Measurements from ENCODE around the gene SORCS1.

SORCS1 gene

GRCh38 chr10:106780632-106781031 lies 383.9 kb downstream of the SORCS1 start:
- DNase-seq (ENCODE audit: extremely low read depth, low read depth): no peak
- TF ChIP-seq, protein P1, sequence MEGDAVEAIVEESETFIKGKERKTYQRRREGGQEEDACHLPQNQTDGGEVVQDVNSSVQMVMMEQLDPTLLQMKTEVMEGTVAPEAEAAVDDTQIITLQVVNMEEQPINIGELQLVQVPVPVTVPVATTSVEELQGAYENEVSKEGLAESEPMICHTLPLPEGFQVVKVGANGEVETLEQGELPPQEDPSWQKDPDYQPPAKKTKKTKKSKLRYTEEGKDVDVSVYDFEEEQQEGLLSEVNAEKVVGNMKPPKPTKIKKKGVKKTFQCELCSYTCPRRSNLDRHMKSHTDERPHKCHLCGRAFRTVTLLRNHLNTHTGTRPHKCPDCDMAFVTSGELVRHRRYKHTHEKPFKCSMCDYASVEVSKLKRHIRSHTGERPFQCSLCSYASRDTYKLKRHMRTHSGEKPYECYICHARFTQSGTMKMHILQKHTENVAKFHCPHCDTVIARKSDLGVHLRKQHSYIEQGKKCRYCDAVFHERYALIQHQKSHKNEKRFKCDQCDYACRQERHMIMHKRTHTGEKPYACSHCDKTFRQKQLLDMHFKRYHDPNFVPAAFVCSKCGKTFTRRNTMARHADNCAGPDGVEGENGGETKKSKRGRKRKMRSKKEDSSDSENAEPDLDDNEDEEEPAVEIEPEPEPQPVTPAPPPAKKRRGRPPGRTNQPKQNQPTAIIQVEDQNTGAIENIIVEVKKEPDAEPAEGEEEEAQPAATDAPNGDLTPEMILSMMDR (IDR thresholded peaks at IDR 0.05; ENCODE audit: low read depth, low read length, missing control alignments): no peak

GRCh38 chr10:106777841-106778240 lies 386.7 kb downstream of the SORCS1 start:
- no peak for DNase-seq (ENCODE audit: extremely low read depth, low read depth)

More at GRCh38 chr10:106780632-106781031, 383.9 kb downstream of the SORCS1 start:
- H3K4me3 ChIP-seq (replicated peaks; ENCODE audit: low read depth, low read length): no peak overlapping the region

DNA sequence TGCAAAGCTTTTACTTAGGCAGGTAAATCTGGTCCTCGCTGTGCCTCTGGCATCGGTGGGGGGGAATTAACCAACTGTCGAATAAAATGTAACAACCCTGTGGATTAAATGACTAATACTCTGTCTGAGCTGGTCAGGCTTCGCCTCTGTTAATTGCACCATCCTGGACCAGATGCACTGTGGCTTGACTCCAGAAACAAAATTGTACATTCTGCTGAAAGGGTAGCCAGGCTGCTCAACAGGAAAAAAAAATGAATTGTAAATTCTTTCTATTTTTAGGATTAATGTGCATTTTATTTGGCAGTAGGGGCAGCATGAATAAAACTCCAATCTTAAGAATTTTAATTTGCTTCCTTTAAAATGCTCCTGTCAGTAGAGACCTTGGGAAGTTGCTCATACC lies 389.4 kb downstream of the SORCS1 start:
- no peak for DNase-seq (ENCODE audit: extremely low read depth, low read depth)
- TF ChIP-seq, protein P1 (IDR thresholded peaks at IDR 0.05; ENCODE audit: low read depth, low read length, missing control alignments): no peak
- H3K4me3 ChIP-seq (replicated peaks; ENCODE audit: low read depth, low read length): no peak overlapping the region

More at GRCh38 chr10:106777841-106778240, 386.7 kb downstream of the SORCS1 start:
- TF ChIP-seq, protein P1 (IDR thresholded peaks at IDR 0.05; ENCODE audit: low read depth, low read length, missing control alignments): no peak
- H3K4me3 ChIP-seq (replicated peaks; ENCODE audit: low read depth, low read length): no peak overlapping the region

- TF ChIP-seq, protein P1 (IDR thresholded peaks at IDR 0.05; ENCODE audit: low read depth, low read length, missing control alignments): no peak
- no peak for DNase-seq (ENCODE audit: extremely low read depth, low read depth)
- H3K4me3 ChIP-seq (replicated peaks; ENCODE audit: low read depth, low read length): no peak overlapping the region
These were observed 391.5 kb downstream of the SORCS1 start for GRCh38 chr10:106772957-106773356.

DNA sequence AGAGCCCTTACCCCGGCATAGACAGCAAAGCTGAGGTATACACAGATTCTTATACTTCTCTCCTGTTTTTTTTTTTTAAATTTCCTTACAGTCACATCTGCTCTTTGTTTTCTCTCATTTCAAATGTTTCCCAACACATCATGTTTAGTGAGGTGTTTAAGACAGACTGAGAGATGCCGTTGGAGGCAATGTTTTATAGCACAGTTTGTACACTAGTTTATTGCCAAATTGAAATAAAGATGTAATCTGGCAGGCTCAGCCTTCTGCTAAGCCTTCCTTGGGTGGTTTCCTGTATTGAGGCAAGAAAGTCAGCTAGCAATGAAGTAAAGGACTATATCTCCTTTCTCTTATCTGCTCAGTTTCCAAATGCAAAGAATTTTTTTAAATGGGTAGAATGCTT lies 393.4 kb downstream of the SORCS1 start:
- DNase-seq (ENCODE audit: extremely low read depth, low read depth): no peak
- TF ChIP-seq, protein P1 (IDR thresholded peaks at IDR 0.05; ENCODE audit: low read depth, low read length, missing control alignments): no peak
- H3K4me3 ChIP-seq (replicated peaks; ENCODE audit: low read depth, low read length): no peak overlapping the region

DNA sequence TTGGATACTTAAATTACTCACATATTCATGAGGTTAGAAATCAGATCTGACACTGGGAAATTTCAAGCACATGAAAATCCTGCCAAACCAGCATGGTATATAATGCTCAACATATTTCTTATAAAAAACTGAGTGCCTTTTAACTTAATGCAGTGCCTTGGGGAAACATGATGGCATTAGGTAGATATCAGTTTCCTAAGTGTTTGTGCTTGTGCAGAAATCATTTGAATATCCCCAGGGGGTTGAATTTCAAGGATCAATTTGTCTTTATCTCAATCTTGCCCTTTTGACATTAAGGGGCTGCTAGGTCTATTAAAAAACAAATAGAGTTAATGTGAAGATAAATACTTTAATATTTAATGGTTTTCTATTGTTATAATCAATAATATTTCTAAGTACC lies 396.3 kb downstream of the SORCS1 start:
- TF ChIP-seq, protein P1 (IDR thresholded peaks at IDR 0.05; ENCODE audit: low read depth, low read length, missing control alignments): no peak
- H3K4me3 ChIP-seq (replicated peaks; ENCODE audit: low read depth, low read length): no peak overlapping the region
- no peak for DNase-seq (ENCODE audit: extremely low read depth, low read depth)

DNA sequence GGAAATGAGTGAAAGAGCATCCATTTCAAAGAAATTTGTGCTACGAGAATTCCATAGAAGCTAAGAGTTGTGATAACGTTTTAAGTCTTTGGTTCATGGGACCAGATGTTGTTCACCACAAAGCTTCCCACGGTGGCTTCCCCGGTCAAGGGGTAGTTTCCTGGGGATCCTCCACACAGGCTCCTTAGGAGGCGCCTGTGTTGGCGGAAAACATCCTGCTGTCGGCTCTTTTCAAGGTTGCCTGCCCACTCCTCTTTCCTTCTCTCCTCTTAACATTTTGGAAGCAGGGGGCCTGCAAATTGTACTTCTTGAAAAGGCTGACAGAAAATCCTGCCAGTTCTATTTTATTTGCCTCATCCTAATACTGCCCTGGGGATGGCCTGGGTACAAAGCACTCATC lies 398.6 kb downstream of the SORCS1 start:
- TF ChIP-seq, protein P1 (IDR thresholded peaks at IDR 0.05; ENCODE audit: low read depth, low read length, missing control alignments): no peak
- DNase-seq (ENCODE audit: extremely low read depth, low read depth): no peak
- H3K4me3 ChIP-seq (replicated peaks; ENCODE audit: low read depth, low read length): no peak overlapping the region
